ENCODE measurements around the gene IL16. TPM values are rescaled to one million over a fixed set of nuclear protein-coding genes. Genes with fewer than 3 reads are reported as not detected.

IL16 gene
- total RNA-seq, 1 donor from 2014 or later: 107 TPM

GRCh38 chr15:81223346-81223971, 26.8 kb downstream of the IL16 start:
- H3K27ac Mint-ChIP-seq: no peak overlapping the region
- no peaks in the 10 kb centered on the region for H3K36me3 Mint-ChIP-seq (ENCODE audit: low read depth)
- peaks cover 5% of the 10 kb centered on the region for H3K4me1 Mint-ChIP-seq (ENCODE audit: low read depth)
- peaks cover 9% of the 10 kb centered on the region for H3K27me3 Mint-ChIP-seq (ENCODE audit: insufficient read depth)
- DNase-seq (ENCODE audit: low spot score): no peak
- H3K4me3 Mint-ChIP-seq: no peak overlapping the region
- intact Hi-C loops (cut with micrococcal nuclease): no loop called here
- no peaks in the 10 kb centered on the region for H3K9me3 Mint-ChIP-seq

DNA sequence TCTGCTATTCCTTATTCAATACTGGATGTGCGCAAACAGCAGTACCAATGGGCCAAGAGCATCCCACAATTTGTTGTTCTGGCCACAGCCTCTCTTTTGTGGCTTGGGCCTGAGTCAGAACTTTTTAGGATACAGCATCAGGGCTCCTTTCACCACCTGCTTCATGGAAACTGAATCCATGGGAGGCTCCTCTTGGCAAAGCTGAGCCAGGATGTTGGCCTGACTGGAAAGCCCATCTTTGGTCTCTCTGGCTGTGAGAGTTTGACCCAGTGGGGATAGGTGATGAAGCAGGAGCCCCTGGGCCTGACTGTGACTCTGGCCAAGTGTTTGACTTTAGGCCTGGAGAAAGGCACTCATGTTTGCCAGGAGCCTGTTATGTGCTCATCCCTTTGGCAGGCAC, 27.6 kb downstream of the IL16 start:
- intact Hi-C loops (cut with micrococcal nuclease): no loop called here
- Mint-ChIP-seq H3K9me3 (no peaks in the 10 kb centered on the region), H3K4me1 (ENCODE audit: low read depth) (peaks cover 5% of the 10 kb centered on the region), H3K27ac (no peak overlapping the region), H3K4me3 (no peak overlapping the region), H3K36me3 (ENCODE audit: low read depth) (no peaks in the 10 kb centered on the region), H3K27me3 (ENCODE audit: insufficient read depth) (peaks cover 6% of the 10 kb centered on the region)
- DNase-seq (ENCODE audit: low spot score): no peak

GRCh38 chr15:81225161-81225671, 28.5 kb downstream of the IL16 start:
- Mint-ChIP-seq H3K9me3 (no peaks in the 10 kb centered on the region), H3K36me3 (ENCODE audit: low read depth) (no peaks in the 10 kb centered on the region), H3K4me3 (no peak overlapping the region), H3K27ac (no peak overlapping the region), H3K4me1 (ENCODE audit: low read depth) (peaks cover 5% of the 10 kb centered on the region), H3K27me3 (ENCODE audit: insufficient read depth) (peaks cover 5% of the 10 kb centered on the region)
- intact Hi-C loops (cut with micrococcal nuclease): no loop called here
- DNase-seq (ENCODE audit: low spot score): no peak

DNA sequence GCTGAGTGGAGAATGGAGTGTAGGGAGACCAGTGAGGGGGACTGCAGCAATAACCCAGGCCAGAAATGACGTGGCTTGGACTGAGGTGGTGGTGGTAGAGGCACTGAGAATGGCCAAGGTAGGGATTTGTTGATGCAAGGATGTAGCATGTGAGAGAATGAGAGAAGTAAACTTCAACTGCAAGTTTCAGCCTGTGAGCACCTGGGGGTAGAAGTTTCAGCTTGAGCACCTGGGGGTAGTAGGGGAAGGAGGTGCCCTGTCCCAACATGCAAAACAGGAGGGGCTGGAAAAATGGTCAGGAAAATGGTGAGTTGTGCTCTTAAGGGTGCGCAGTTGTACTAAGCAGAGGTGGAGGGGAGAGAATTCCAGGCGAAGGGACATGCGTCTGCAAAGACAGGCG, 31.0 kb downstream of the IL16 start:
- Mint-ChIP-seq H3K4me1 (ENCODE audit: low read depth) (peaks cover 5% of the 10 kb centered on the region), H3K4me3 (no peak overlapping the region), H3K27me3 (ENCODE audit: insufficient read depth) (peaks cover 2% of the 10 kb centered on the region), H3K27ac (no peak overlapping the region), H3K9me3 (no peaks in the 10 kb centered on the region), H3K36me3 (ENCODE audit: low read depth) (no peaks in the 10 kb centered on the region)
- no peak for DNase-seq (ENCODE audit: low spot score)
- intact Hi-C loops (cut with micrococcal nuclease): no loop called here

GRCh38 chr15:81229586-81229985, 32.9 kb downstream of the IL16 start:
- intact Hi-C loops (cut with micrococcal nuclease): no loop called here
- DNase-seq (ENCODE audit: low spot score): no peak
- H3K9me3 Mint-ChIP-seq: no peaks in the 10 kb centered on the region
- no peaks in the 10 kb centered on the region for H3K4me1 Mint-ChIP-seq (ENCODE audit: low read depth)
- no peak overlapping the region for H3K4me3 Mint-ChIP-seq
- no peaks in the 10 kb centered on the region for H3K36me3 Mint-ChIP-seq (ENCODE audit: low read depth)
- no peak overlapping the region for H3K27ac Mint-ChIP-seq
- peaks cover 2% of the 10 kb centered on the region for H3K27me3 Mint-ChIP-seq (ENCODE audit: insufficient read depth)

DNA sequence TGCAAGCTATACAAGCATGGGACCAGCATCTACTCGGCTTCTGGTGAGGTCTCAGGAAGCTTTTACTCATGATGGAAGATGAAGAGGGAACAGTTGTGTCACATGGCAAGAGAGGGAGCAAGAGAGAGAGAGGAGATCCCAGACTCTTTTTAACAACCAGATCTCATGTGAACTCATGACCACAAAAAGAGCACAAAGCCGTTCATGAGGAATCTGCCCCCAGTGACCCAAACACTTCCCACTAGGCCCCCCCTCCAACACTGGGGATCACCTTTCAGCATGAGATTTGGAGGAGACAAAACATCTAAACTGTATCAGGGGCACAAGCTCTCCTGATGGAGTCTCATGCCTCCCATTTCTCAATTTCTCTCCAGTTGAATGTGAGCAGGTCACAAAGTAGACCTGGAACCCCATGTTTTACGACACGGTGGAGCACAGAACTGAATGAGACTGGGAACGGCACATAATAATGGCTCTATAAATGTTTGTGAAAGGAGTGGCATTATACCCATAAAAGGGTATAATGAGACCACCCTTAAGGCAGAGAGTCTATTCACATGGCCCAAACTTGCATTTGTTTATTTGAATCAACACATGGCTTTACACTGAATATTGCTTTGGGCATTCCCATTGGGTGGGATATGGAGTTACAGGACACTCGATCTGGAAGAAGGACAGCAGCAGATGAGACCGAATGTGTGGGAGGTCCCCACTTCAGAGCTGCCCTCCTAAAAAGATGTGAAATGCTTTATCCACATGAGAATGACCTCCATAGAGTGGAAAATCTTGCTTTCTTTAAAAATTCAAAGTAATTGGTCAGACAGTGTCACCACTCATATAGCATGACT, 38.8 kb downstream of the IL16 start:
- no peak overlapping the region for H3K4me3 Mint-ChIP-seq
- H3K9me3 Mint-ChIP-seq: no peaks in the 10 kb centered on the region
- no peak for DNase-seq (ENCODE audit: low spot score)
- no peak overlapping the region for H3K27ac Mint-ChIP-seq
- no peaks in the 10 kb centered on the region for H3K36me3 Mint-ChIP-seq (ENCODE audit: low read depth)
- H3K27me3 Mint-ChIP-seq (ENCODE audit: insufficient read depth): peaks cover 4% of the 10 kb centered on the region
- H3K4me1 Mint-ChIP-seq (ENCODE audit: low read depth): no peaks in the 10 kb centered on the region
- intact Hi-C loops (cut with micrococcal nuclease): no loop called here

GRCh38 chr15:81239190-81239589, 42.5 kb downstream of the IL16 start:
- H3K9me3 Mint-ChIP-seq: peaks cover 12% of the 10 kb centered on the region
- no peaks in the 10 kb centered on the region for H3K36me3 Mint-ChIP-seq (ENCODE audit: low read depth)
- H3K4me3 Mint-ChIP-seq: no peak overlapping the region
- DNase-seq (ENCODE audit: low spot score): no peak
- H3K27me3 Mint-ChIP-seq (ENCODE audit: insufficient read depth): peaks cover 2% of the 10 kb centered on the region
- no peaks in the 10 kb centered on the region for H3K4me1 Mint-ChIP-seq (ENCODE audit: low read depth)
- intact Hi-C loops (cut with micrococcal nuclease): no loop called here
- H3K27ac Mint-ChIP-seq: no peak overlapping the region

DNA sequence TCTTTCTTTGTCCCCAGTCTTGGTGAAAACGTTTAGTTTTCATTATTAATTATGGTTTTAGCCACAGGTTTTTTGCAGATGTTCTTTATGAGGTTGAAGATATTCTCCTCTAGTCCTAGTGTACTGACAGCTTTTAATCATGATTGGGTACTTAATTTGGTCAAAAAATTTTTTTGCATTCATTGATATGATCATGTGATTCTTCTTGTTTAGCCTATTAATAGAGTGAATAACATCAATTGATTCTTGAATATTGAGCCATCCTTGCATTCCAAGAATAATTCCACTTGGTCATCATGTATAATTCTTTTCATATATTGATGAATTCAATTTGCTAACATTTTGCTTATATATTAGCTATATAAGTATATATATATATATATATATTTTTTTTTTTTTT, 46.1 kb downstream of the IL16 start:
- intact Hi-C loops (cut with micrococcal nuclease): no loop called here
- Mint-ChIP-seq H3K4me1 (ENCODE audit: low read depth) (no peaks in the 10 kb centered on the region), H3K27me3 (ENCODE audit: insufficient read depth) (peaks cover 8% of the 10 kb centered on the region), H3K4me3 (no peak overlapping the region), H3K9me3 (peaks cover 17% of the 10 kb centered on the region), H3K36me3 (ENCODE audit: low read depth) (no peaks in the 10 kb centered on the region), H3K27ac (no peak overlapping the region)
- DNase-seq (ENCODE audit: low spot score): no peak

- Mint-ChIP-seq H3K4me3 (no peak overlapping the region), H3K36me3 (ENCODE audit: low read depth) (no peaks in the 10 kb centered on the region), H3K27ac (no peak overlapping the region), H3K27me3 (ENCODE audit: insufficient read depth) (peaks cover 6% of the 10 kb centered on the region), H3K4me1 (ENCODE audit: low read depth) (no peaks in the 10 kb centered on the region), H3K9me3 (peaks cover 17% of the 10 kb centered on the region)
- intact Hi-C loops (cut with micrococcal nuclease): no loop called here
- no peak for DNase-seq (ENCODE audit: low spot score)
These were observed 47.6 kb downstream of the IL16 start for GRCh38 chr15:81244306-81244705.

DNA sequence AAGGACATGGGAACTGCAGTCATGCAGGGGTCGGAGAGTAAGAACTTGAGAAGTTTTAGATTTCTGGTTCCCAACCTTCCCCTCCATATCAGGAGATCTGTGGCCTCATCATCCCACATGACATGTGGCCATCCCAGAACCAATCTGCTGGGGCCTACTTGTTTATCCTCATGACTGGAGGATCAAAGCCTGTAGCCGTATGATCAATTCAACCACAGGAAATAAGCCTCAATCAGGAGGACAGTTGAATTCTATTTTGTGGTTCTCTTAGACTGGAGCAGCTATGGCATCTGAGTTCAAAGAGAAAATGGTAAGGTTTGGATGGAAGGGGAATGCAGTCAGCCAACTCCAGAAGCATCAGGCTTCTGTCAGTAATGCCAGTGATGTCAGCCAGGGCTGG, 57.2 kb downstream of the IL16 start:
- intact Hi-C loops (cut with micrococcal nuclease): no loop called here
- H3K9me3 Mint-ChIP-seq: no peaks in the 10 kb centered on the region
- H3K27me3 Mint-ChIP-seq (ENCODE audit: insufficient read depth): peaks cover 14% of the 10 kb centered on the region
- no peak for DNase-seq (ENCODE audit: low spot score)
- no peak overlapping the region for H3K27ac Mint-ChIP-seq
- no peak overlapping the region for H3K4me3 Mint-ChIP-seq
- H3K36me3 Mint-ChIP-seq (ENCODE audit: low read depth): no peaks in the 10 kb centered on the region
- H3K4me1 Mint-ChIP-seq (ENCODE audit: low read depth): no peaks in the 10 kb centered on the region

DNA sequence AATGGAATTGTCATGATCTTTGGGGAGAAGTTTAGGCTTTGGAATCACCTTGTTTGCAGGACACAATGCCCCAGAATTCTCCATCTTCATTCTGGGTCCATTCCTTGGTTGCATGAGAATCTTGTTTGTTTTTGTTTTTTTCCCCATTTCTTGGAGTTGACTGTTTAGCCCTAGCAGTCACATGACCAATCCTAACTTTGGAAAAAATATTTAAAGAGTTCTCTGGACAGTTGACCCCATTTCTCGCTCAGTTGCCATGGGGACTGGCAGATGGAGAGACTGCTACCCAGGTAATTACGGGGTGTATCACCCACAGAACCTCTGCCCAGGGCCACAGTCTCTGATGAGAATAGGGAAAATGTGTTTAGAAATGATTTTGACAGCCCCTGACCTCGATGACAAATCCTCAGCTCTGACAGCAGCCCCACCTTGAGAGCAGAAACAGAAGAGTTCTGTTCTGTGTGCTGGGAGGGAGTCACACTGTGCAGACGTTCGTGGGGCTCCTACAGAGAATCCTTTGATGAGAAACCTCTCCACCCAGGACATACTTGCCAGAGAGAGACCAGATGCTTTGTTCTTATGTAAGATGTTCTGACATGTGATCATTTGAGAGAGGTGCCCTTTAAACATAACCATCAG, 57.7 kb downstream of the IL16 start:
- Mint-ChIP-seq H3K36me3 (ENCODE audit: low read depth) (no peaks in the 10 kb centered on the region), H3K4me3 (no peak overlapping the region), H3K9me3 (no peaks in the 10 kb centered on the region), H3K27me3 (ENCODE audit: insufficient read depth) (peaks cover 14% of the 10 kb centered on the region), H3K27ac (no peak overlapping the region), H3K4me1 (ENCODE audit: low read depth) (no peaks in the 10 kb centered on the region)
- DNase-seq (ENCODE audit: low spot score): no peak
- intact Hi-C loops (cut with micrococcal nuclease): no loop called here

DNA sequence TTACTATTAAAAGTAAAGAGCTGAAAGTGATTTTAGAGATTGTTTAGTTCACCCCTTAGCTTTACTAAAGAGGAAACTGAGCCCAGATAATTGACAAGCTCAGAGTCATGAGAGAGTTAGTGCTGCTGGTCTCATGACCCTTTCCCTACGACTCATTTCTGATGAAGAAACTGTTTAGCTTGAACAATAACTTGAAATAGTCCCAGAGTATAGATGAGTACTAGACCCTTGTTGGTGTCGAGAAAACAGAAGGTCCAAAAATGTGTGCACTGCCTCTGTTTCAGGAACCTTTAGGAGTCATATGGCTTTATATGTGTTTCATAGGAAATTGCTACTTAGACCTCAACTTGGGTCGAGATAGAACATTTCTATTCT, 58.2 kb downstream of the IL16 start:
- Mint-ChIP-seq H3K4me1 (ENCODE audit: low read depth) (no peaks in the 10 kb centered on the region), H3K36me3 (ENCODE audit: low read depth) (no peaks in the 10 kb centered on the region), H3K27me3 (ENCODE audit: insufficient read depth) (peaks cover 13% of the 10 kb centered on the region), H3K4me3 (no peak overlapping the region), H3K27ac (no peak overlapping the region), H3K9me3 (no peaks in the 10 kb centered on the region)
- DNase-seq (ENCODE audit: low spot score): no peak
- intact Hi-C loops (cut with micrococcal nuclease): no loop called here

- H3K36me3 Mint-ChIP-seq (ENCODE audit: low read depth): no peaks in the 10 kb centered on the region
- intact Hi-C loops (cut with micrococcal nuclease): no loop called here
- H3K27me3 Mint-ChIP-seq (ENCODE audit: insufficient read depth): peaks cover 14% of the 10 kb centered on the region
- no peak overlapping the region for H3K27ac Mint-ChIP-seq
- DNase-seq (ENCODE audit: low spot score): no peak
- H3K4me3 Mint-ChIP-seq: no peak overlapping the region
- no peaks in the 10 kb centered on the region for H3K9me3 Mint-ChIP-seq
- H3K4me1 Mint-ChIP-seq (ENCODE audit: low read depth): no peaks in the 10 kb centered on the region
These were observed 58.8 kb downstream of the IL16 start for GRCh38 chr15:81255315-81255957.
